Measurements from ENCODE around the gene HES4.

The HES4 gene

GRCh38 chr1:985126-985525 lies 14.8 kb downstream of the HES4 start:
- no peaks in the 10 kb centered on the region for H3K9me2 ChIP-seq (ENCODE audit: low read depth, low read length)
- H3K27ac ChIP-seq (ENCODE audit: low read depth, low read length, poor library complexity, severe bottlenecking), result no peak overlapping the region
- no peak overlapping the region for H3K9ac ChIP-seq (ENCODE audit: low read length)
- no peaks in the 10 kb centered on the region for H3K4me1 ChIP-seq (ENCODE audit: insufficient read depth, low read length, severe bottlenecking)
- H2AFZ ChIP-seq (ENCODE audit: low read length), result no peak overlapping the region
- H3K36me3 ChIP-seq (ENCODE audit: insufficient read depth, low read length), result no peaks in the 10 kb centered on the region
- peaks cover 10% of the 10 kb centered on the region; the same call in 1 of the 2 replicates for H3K27me3 ChIP-seq (ENCODE audit: insufficient read depth, low read length)
- H3K79me2 ChIP-seq (ENCODE audit: insufficient read depth, low read length), result no peaks in the 10 kb centered on the region
- no peaks in the 10 kb centered on the region for H3K9me3 ChIP-seq (ENCODE audit: low read length)
- no peaks in the 10 kb centered on the region for H3F3A ChIP-seq (ENCODE audit: insufficient read depth, low read length)
- no peaks in the 10 kb centered on the region for H4K20me1 ChIP-seq (ENCODE audit: insufficient read depth, low read length)
- H3K4me2 ChIP-seq (ENCODE audit: low read length), result no peak overlapping the region
- H3K4me3 ChIP-seq (ENCODE audit: low read depth, low read length, poor library complexity, severe bottlenecking), result no peak overlapping the region
- TF ChIP-seq CTCF (IDR thresholded peaks at IDR 0.05; ENCODE audit: low read length), result no peak
- no peak for TF ChIP-seq EZH2 (IDR thresholded peaks at IDR 0.05; ENCODE audit: borderline replicate concordance, low read length)

- Histone ChIP-seq H2AFZ (ENCODE audit: low read length) (no peak overlapping the region), H3K79me2 (ENCODE audit: insufficient read depth, low read length) (no peaks in the 10 kb centered on the region), H3K9me3 (ENCODE audit: low read length) (no peaks in the 10 kb centered on the region), H3K27ac (ENCODE audit: low read depth, low read length, poor library complexity, severe bottlenecking) (no peak overlapping the region), H3K27me3 (ENCODE audit: insufficient read depth, low read length) (peaks cover 6% of the 10 kb centered on the region; the same call in 1 of the 2 replicates), H3F3A (ENCODE audit: insufficient read depth, low read length) (no peaks in the 10 kb centered on the region), H3K9ac (ENCODE audit: low read length) (no peak overlapping the region), H4K20me1 (ENCODE audit: insufficient read depth, low read length) (no peaks in the 10 kb centered on the region), H3K36me3 (ENCODE audit: insufficient read depth, low read length) (no peaks in the 10 kb centered on the region), H3K4me1 (ENCODE audit: insufficient read depth, low read length, severe bottlenecking) (no peaks in the 10 kb centered on the region), H3K4me2 (ENCODE audit: low read length) (no peak overlapping the region), H3K4me3 (ENCODE audit: low read depth, low read length, poor library complexity, severe bottlenecking) (no peak overlapping the region), H3K9me2 (ENCODE audit: low read depth, low read length) (no peaks in the 10 kb centered on the region)
- TF ChIP-seq EZH2 (IDR thresholded peaks at IDR 0.05; ENCODE audit: borderline replicate concordance, low read length) (no peak), CTCF (IDR thresholded peaks at IDR 0.05; ENCODE audit: low read length) (no peak)
Measured at GRCh38 chr1:984476-984814, 15.5 kb downstream of the HES4 start.

GRCh38 chr1:983798-984475 lies 16.0 kb downstream of the HES4 start:
- H3K27me3 ChIP-seq (ENCODE audit: insufficient read depth, low read length), result peaks cover under 1% of the 10 kb centered on the region; the same call in 1 of the 2 replicates
- no peak overlapping the region for H3K9ac ChIP-seq (ENCODE audit: low read length)
- H2AFZ ChIP-seq (ENCODE audit: low read length), result no peak overlapping the region
- H3K4me3 ChIP-seq (ENCODE audit: low read depth, low read length, poor library complexity, severe bottlenecking), result no peak overlapping the region
- no peaks in the 10 kb centered on the region for H3K79me2 ChIP-seq (ENCODE audit: insufficient read depth, low read length)
- no peaks in the 10 kb centered on the region for H3K9me3 ChIP-seq (ENCODE audit: low read length)
- no peaks in the 10 kb centered on the region for H3K36me3 ChIP-seq (ENCODE audit: insufficient read depth, low read length)
- no peaks in the 10 kb centered on the region for H4K20me1 ChIP-seq (ENCODE audit: insufficient read depth, low read length)
- no peaks in the 10 kb centered on the region for H3K4me1 ChIP-seq (ENCODE audit: insufficient read depth, low read length, severe bottlenecking)
- no peak overlapping the region for H3K27ac ChIP-seq (ENCODE audit: low read depth, low read length, poor library complexity, severe bottlenecking)
- TF ChIP-seq EZH2 (IDR thresholded peaks at IDR 0.05; ENCODE audit: borderline replicate concordance, low read length) (no peak), CTCF (IDR thresholded peaks at IDR 0.05; ENCODE audit: low read length) (peak; percentile 68)
- no peak overlapping the region for H3K4me2 ChIP-seq (ENCODE audit: low read length)
- no peaks in the 10 kb centered on the region for H3F3A ChIP-seq (ENCODE audit: insufficient read depth, low read length)
- H3K9me2 ChIP-seq (ENCODE audit: low read depth, low read length), result no peaks in the 10 kb centered on the region

Measured in OCI-LY1 (cell line).